H1 (cell line): Measurements from ENCODE around the gene NME1. TPM values are rescaled to one million over a fixed set of nuclear protein-coding genes. Genes with fewer than 3 reads are reported as not detected.

ENCODE experiments used
- CTCF ChIA-PET: fragments of 300-600 bp; sonication (Branson Sonifier 250); formaldehyde crosslinking; loops from one replicate; lab custom pipeline; 2021; ENCODE audit not compliant: partially characterized antibody; lab: Charles Lee
- POLR2A ChIA-PET: fragments of 300-600 bp; sonication (Branson Sonifier 250); formaldehyde crosslinking; loops from one replicate; lab custom pipeline; 2021; ENCODE audit warnings: inconsistent platforms; ENCODE audit not compliant: partially characterized antibody; lab: Charles Lee
- DNase-seq, 2 experiments: peaks; one replicate each; pipeline versions ENCODE4 v3.0.0 to v3.0.0-alpha.2; 2010 to 2022; ENCODE audit warnings: low spot score in 2 of 2, low read depth in 1 of 2, mixed read lengths in 1 of 2
- FAIRE-seq: peaks from 2 replicates; lab custom pipeline; 2011; peaks lifted over from hg19 to GRCh38; lab: Jason Lieb, UNC
- H2AFZ ChIP-seq: 2 replicates; pipeline ENCODE4 v1.8.1; 2012; ENCODE audit warnings: low read length, inconsistent platforms
- H2AK5ac ChIP-seq: 2 replicates; pipeline ENCODE4 v1.6.1; 2013; ENCODE audit warnings: low read depth, low read length
- H2BK120ac ChIP-seq: replicated peaks from 2 replicates; pipeline ENCODE3; 2013; ENCODE audit warnings: low read depth, low read length, inconsistent platforms
- H2BK12ac ChIP-seq: 2 replicates; pipeline ENCODE4 v1.6.1; 2013; ENCODE audit warnings: low read depth, low read length
- H2BK15ac ChIP-seq: 2 replicates; pipeline ENCODE4 v1.6.1; 2013; ENCODE audit warnings: low read length
- H2BK20ac ChIP-seq: 2 replicates; pipeline ENCODE4 v1.6.1; 2013; ENCODE audit warnings: low read length
- H2BK5ac ChIP-seq: 2 replicates; pipeline ENCODE4 v1.6.1; 2013; ENCODE audit warnings: low read depth, low read length
- H3K14ac ChIP-seq: 2 replicates; pipeline ENCODE4 v1.6.1; 2013; ENCODE audit warnings: inconsistent platforms; ENCODE audit not compliant: insufficient read length
- H3K18ac ChIP-seq: 2 replicates; pipeline ENCODE4 v1.6.1; 2013; ENCODE audit warnings: low read length; ENCODE audit errors: extremely low read depth
- H3K23ac ChIP-seq: 2 replicates; pipeline ENCODE4 v1.6.1; 2013; ENCODE audit warnings: inconsistent platforms; ENCODE audit not compliant: insufficient read length
- H3K23me2 ChIP-seq: 2 replicates; pipeline ENCODE4 v1.6.1; 2013; ENCODE audit warnings: low read depth, low read length
- H3K27ac ChIP-seq: 2 replicates; pipeline ENCODE4 v1.6.1; 2011; ENCODE audit warnings: low read depth, low read length, inconsistent platforms
- H3K27me3 ChIP-seq, 4 experiments: replicated peaks in 1 of 4; 1 replicate in 1 of 4; 2 replicates in 3 of 4; pipeline versions ENCODE4 v1.6.1 to v1.8.1; 2011 to 2013; ENCODE audit warnings: low read length in 3 of 4, mild to moderate bottlenecking in 3 of 4, inconsistent platforms in 2 of 4, mixed read lengths in 2 of 4, moderate library complexity in 1 of 4; ENCODE audit not compliant: control insufficient read depth in 3 of 4, insufficient read depth in 3 of 4; ENCODE audit errors: extremely low read depth in 1 of 4
- H3K36me3 ChIP-seq, 4 experiments: 2 replicates each; pipeline versions ENCODE4 v1.6.1 to v1.8.1; 2011 to 2013; ENCODE audit warnings: mild to moderate bottlenecking in 4 of 4, low read length in 3 of 4, moderate library complexity in 2 of 4, control low read depth in 1 of 4, inconsistent platforms in 1 of 4; ENCODE audit not compliant: insufficient read depth in 4 of 4, control insufficient read depth in 2 of 4
- H3K4ac ChIP-seq: replicated peaks from 2 replicates; pipeline ENCODE3; 2013; ENCODE audit warnings: low read length, low read depth, mixed read lengths, inconsistent platforms; ENCODE audit not compliant: insufficient read length
- H3K4me1 ChIP-seq, 4 experiments: replicated peaks in 1 of 4; 1 replicate in 1 of 4; 2 replicates in 3 of 4; pipeline versions ENCODE4 v1.6.1 to v1.8.1; 2011 to 2013; ENCODE audit warnings: low read length in 3 of 4, inconsistent platforms in 2 of 4, mixed read lengths in 1 of 4; ENCODE audit not compliant: insufficient read depth in 4 of 4, control insufficient read depth in 3 of 4
- H3K4me2 ChIP-seq, 2 experiments: 2 replicates each; pipeline versions ENCODE4 v1.6.1 to v1.8.1; 2011 to 2013; ENCODE audit warnings: low read depth in 2 of 2, low read length in 2 of 2, control low read depth in 1 of 2, inconsistent platforms in 1 of 2, mild to moderate bottlenecking in 1 of 2; ENCODE audit not compliant: insufficient read depth in 1 of 2
- H3K4me3 ChIP-seq, 4 experiments: fragments of 200-600, 300-600 bp in 1 of 4; sonication (generic), shearing (Covaris generic), sonication (Bioruptor Twin) in 1 of 4; 2 replicates each; pipeline versions ENCODE4 v1.5.1 to v1.8.1; 2011 to 2016; ENCODE audit warnings: low read length in 4 of 4, low read depth in 3 of 4, control low read depth in 2 of 4, inconsistent platforms in 2 of 4, mild to moderate bottlenecking in 2 of 4, mixed read lengths in 1 of 4, moderate library complexity in 1 of 4; ENCODE audit not compliant: insufficient read depth in 2 of 4; ENCODE audit errors: extremely low read depth in 1 of 4
- H3K56ac ChIP-seq: replicated peaks from 2 replicates; pipeline ENCODE3; 2013; ENCODE audit warnings: low read depth, mild to moderate bottlenecking, mixed read lengths, low read length, inconsistent platforms; ENCODE audit not compliant: insufficient read length
- H3K79me1 ChIP-seq: 2 replicates; pipeline ENCODE4 v1.6.1; 2013; ENCODE audit warnings: low read depth, low read length, control low read depth
- H3K79me2 ChIP-seq, 2 experiments: 2 replicates each; pipeline versions ENCODE4 v1.6.1 to v1.8.1; 2012 to 2013; ENCODE audit warnings: low read length in 2 of 2, mild to moderate bottlenecking in 2 of 2, inconsistent platforms in 1 of 2; ENCODE audit not compliant: insufficient read depth in 2 of 2, control insufficient read depth in 1 of 2
- H3K9ac ChIP-seq, 4 experiments: replicated peaks in 1 of 4; 1 replicate in 1 of 4; 2 replicates in 3 of 4; pipeline versions ENCODE4 v1.6.1 to v1.8.1; 2011 to 2013; ENCODE audit warnings: low read depth in 3 of 4, low read length in 3 of 4, control low read depth in 2 of 4, mild to moderate bottlenecking in 2 of 4, moderate library complexity in 2 of 4, inconsistent platforms in 1 of 4; ENCODE audit errors: extremely low read depth in 1 of 4
- H3K9me3 ChIP-seq, 2 experiments: 2 replicates each; pipeline versions ENCODE4 v1.6.1 to v1.8.1; 2012 to 2013; ENCODE audit warnings: mild to moderate bottlenecking in 2 of 2, moderate library complexity in 2 of 2, control low read depth in 1 of 2, inconsistent platforms in 1 of 2, low read depth in 1 of 2, low read length in 1 of 2, mixed read lengths in 1 of 2; ENCODE audit not compliant: insufficient read depth in 2 of 2
- H4K20me1 ChIP-seq, 2 experiments: replicated peaks in 1 of 2; 2 replicates each; pipeline versions ENCODE3 to v1.8.1; 2011 to 2013; ENCODE audit warnings: inconsistent platforms in 2 of 2, low read length in 2 of 2, mild to moderate bottlenecking in 1 of 2; ENCODE audit not compliant: insufficient read depth in 2 of 2, control insufficient read depth in 1 of 2
- H4K5ac ChIP-seq: 2 replicates; pipeline ENCODE4 v1.6.1; 2013; ENCODE audit warnings: low read length, low read depth, mixed read lengths, inconsistent platforms; ENCODE audit not compliant: insufficient read length
- H4K8ac ChIP-seq: 2 replicates; pipeline ENCODE4 v1.8.0; 2013; ENCODE audit warnings: mild to moderate bottlenecking, moderate library complexity, low read length, inconsistent platforms; ENCODE audit not compliant: insufficient read depth; ENCODE audit errors: extremely low read depth
- H4K91ac ChIP-seq: replicated peaks from 2 replicates; pipeline ENCODE3; 2013; ENCODE audit warnings: low read length, mixed read lengths, inconsistent platforms; ENCODE audit not compliant: insufficient read length
- ASH2L ChIP-seq: fragments of 200-600, 300-600 bp; sonication (generic); IDR thresholded peaks from one replicate; pipeline ENCODE4 v1.7.1; 2017; ENCODE audit warnings: low read length
- BCL11A ChIP-seq, 2 experiments: IDR thresholded peaks; one replicate each; pipeline ENCODE4 v1.6.1; 2011; ENCODE audit warnings: low read depth in 2 of 2, low read length in 2 of 2, mild to moderate bottlenecking in 2 of 2
- EP300 ChIP-seq, 2 experiments: IDR thresholded peaks; 1 replicate in 1 of 2; 2 replicates in 1 of 2; pipeline ENCODE4 v1.6.1; 2011 to 2012; ENCODE audit warnings: low read depth in 2 of 2, low read length in 2 of 2, mild to moderate bottlenecking in 2 of 2, borderline replicate concordance in 1 of 2, inconsistent platforms in 1 of 2, moderate library complexity in 1 of 2
- GTF2F1 ChIP-seq: IDR thresholded peaks from 2 replicates; pipeline ENCODE4 v1.6.1; 2012; ENCODE audit warnings: low read depth, low read length, improper control_type of control experiment, borderline replicate concordance
- JUN ChIP-seq: IDR thresholded peaks from 2 replicates; pipeline ENCODE4 v1.6.1; 2011; ENCODE audit warnings: low read depth, mild to moderate bottlenecking, improper control_type of control experiment, low read length
- JUND ChIP-seq: IDR thresholded peaks from 2 replicates; pipeline ENCODE4 v1.6.1; 2011; ENCODE audit warnings: mild to moderate bottlenecking, improper control_type of control experiment, low read length
- NRF1 ChIP-seq: IDR thresholded peaks from 2 replicates; pipeline ENCODE4 v1.6.1; 2011; ENCODE audit warnings: mild to moderate bottlenecking, low read depth, low read length, improper control_type of control experiment
- RBBP5 ChIP-seq: IDR thresholded peaks from 2 replicates; pipeline ENCODE4 v1.7.1; 2012; ENCODE audit warnings: low read depth, mild to moderate bottlenecking, inconsistent platforms, low read length, moderate library complexity, borderline replicate concordance
- WGBS, 2 experiments: shearing (Covaris generic) in 1 of 2; methylation state at CpG; one replicate each; pipeline versions ENCODE4 v1.1.6 to v1.1.7; 2013 to 2015; ENCODE audit warnings: low lambda C conversion rate in 2 of 2, mixed read lengths in 2 of 2, inconsistent platforms in 1 of 2, low coverage in 1 of 2, missing lambda C conversion rate in 1 of 2; ENCODE audit not compliant: insufficient replicate concordance in 2 of 2, insufficient coverage in 1 of 2, insufficient read length in 1 of 2; ENCODE audit errors: extremely low coverage in 1 of 2, missing lambda C conversion rate in 1 of 2; 5-methylcytosine and 5-hydroxymethylcytosine counted together
- polyA plus RNA-seq, 7 experiments: library from polyadenylated mRNA; depleted of rRNA in 3 of 7; stranded (reverse) in 5 of 7; unstranded in 2 of 7; fragments of >200 nt in 5 of 7; fragments of 200-250 nt in 2 of 7; gene quantifications; 1 replicate in 5 of 7; 2 replicates in 1 of 7; 4 replicates in 1 of 7; pipeline versions ENCODE4 v1.2.1 to v1.2.3, GENCODE V29; 2011 to 2013; ENCODE audit warnings: missing spikeins in 2 of 7, mixed read lengths in 2 of 7
- total RNA-seq: library from RNA; stranded (reverse); fragmentation: NEBNext Ultra II Directional; extraction: Animal tissue kit (Norgen Biotek cat#: 25700); gene quantifications from 2 replicates; pipeline ENCODE4 v1.2.1, GENCODE V29; 2021
- TF ChIP-seq, protein P1 (sequence below): IDR thresholded peaks from 2 replicates; pipeline ENCODE4 v1.6.1; 2011; ENCODE audit warnings: low read length, improper control_type of control experiment

Gene NME1
- total and polyA plus RNA-seq, 2 of the 8 experiments (the other 6 are each of a cell fraction or from before 2014, with no cell fraction given): 307 to 380 TPM

DNA sequence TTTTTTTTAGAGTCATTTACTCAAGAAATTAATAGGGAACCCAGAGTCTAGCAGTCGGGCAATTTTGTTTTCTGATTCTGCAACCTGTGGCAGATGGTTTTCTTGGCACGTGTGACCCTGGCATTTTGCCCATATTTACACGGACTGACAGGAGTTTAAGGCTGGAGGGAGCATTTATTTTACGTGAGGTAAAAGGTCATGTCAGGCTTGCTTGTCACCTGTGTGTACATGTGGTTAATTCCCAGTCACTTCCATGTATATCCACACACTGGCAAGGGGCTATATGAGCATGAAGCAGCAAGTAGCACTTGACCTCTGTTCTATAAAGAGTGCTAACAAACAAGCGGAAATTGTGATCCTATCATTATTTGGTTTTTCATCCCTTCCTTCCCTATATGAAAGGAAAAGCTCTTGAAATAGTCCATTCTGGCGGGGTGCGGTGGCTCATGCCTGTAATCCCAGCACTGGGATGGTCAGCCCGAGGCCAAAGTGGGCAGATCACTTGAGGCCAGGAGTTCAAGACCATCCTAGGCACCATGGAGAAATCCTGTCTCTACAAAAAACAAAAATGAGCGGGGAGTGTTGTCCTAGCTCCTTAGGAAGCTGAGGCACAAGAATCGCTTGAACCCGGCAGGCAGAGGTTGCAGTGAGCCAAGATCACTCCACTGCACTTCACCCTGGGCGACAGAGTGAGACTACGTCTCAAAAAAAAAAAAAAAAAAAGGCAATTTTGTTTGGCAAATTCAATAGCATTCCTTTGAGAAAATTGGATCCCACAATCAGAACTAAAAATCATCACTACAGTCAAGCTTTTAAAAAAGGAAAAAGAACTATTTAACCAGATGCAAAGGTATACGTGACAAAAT lies 34.8 kb upstream of the NME1 start:
- no peak overlapping the region for H4K5ac ChIP-seq
- no peak overlapping the region for H3K27ac ChIP-seq
- peaks cover 0 to 5% (median 4%) of the 10 kb centered on the region in 4 experiments; a peak in 4 of 7 replicates for H3K4me1 ChIP-seq
- TF ChIP-seq EP300 (IDR thresholded peaks at IDR 0.05; ENCODE audit: borderline replicate concordance in 1 of 2, low read depth in 2 of 2, low read length in 2 of 2) (no peak), JUN (no peak), ASH2L (no peak), NRF1 (no peak), BCL11A (IDR thresholded peaks at IDR 0.05; ENCODE audit: low read depth in 2 of 2, low read length in 2 of 2) (no peak), GTF2F1 (no peak), JUND (no peak), RBBP5 (no peak)
- TF ChIP-seq, protein P1, sequence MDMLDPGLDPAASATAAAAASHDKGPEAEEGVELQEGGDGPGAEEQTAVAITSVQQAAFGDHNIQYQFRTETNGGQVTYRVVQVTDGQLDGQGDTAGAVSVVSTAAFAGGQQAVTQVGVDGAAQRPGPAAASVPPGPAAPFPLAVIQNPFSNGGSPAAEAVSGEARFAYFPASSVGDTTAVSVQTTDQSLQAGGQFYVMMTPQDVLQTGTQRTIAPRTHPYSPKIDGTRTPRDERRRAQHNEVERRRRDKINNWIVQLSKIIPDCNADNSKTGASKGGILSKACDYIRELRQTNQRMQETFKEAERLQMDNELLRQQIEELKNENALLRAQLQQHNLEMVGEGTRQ: no peak

More for the DNA sequence above, 34.8 kb upstream of the NME1 start:
- H2BK12ac ChIP-seq: no peak overlapping the region
- ChIA-PET CTCF (interaction anchor here (0.6 to 1.4 kb wide), 7 partner anchors 17 to 118 kb away, joined by 3 to 4 read pairs (median 3); no protein-coding TSS in a partner anchor), POLR2A (interaction anchor here (0.9 to 1.9 kb wide), 2 partner anchors 9 to 12 kb away, joined by 3 to 6 read pairs; no protein-coding TSS in a partner anchor)
- no peak overlapping the region for H2AFZ ChIP-seq
- H3K36me3 ChIP-seq: no peaks in the 10 kb centered on the region
- H2BK120ac ChIP-seq: no peak overlapping the region
- no peak overlapping the region for H2BK20ac ChIP-seq
- no peak overlapping the region for H2BK5ac ChIP-seq
- H3K56ac ChIP-seq: no peak overlapping the region
- H3K23ac ChIP-seq: no peak overlapping the region
- no peak overlapping the region for H3K9ac ChIP-seq
- no peak overlapping the region for H2BK15ac ChIP-seq
- H3K4ac ChIP-seq: no peak overlapping the region
- no peak overlapping the region for H3K14ac ChIP-seq
- peaks cover 7% of the 10 kb centered on the region; the same call in 1 of the 2 replicates for H3K79me1 ChIP-seq
- H3K23me2 ChIP-seq: peaks cover 11% of the 10 kb centered on the region
- H3K27me3 ChIP-seq: no peaks in the 10 kb centered on the region
- peaks cover 5 to 15% of the 10 kb centered on the region in 2 experiments for H4K20me1 ChIP-seq
- H3K4me3 ChIP-seq: peak overlapping the region in 1 of 4 experiments; percentile 100; a peak in 2 of 8 replicates
- FAIRE-seq: no peak
- no peak overlapping the region for H3K18ac ChIP-seq
- H4K91ac ChIP-seq: no peak overlapping the region
- H3K9me3 ChIP-seq: no peaks in the 10 kb centered on the region
- no peak for DNase-seq
- H4K8ac ChIP-seq: no peak overlapping the region
- peak overlapping the region; percentile 84 to 93; a peak in 2 of 4 replicates for H3K4me2 ChIP-seq
- no peak overlapping the region for H2AK5ac ChIP-seq
- WGBS, 2 experiments: 83% methylated on average over 13 of the region's 14 CpGs; no CpG with 5 or more reads in 1 of the 2 experiments
- H3K79me2 ChIP-seq: peaks cover 0 to 57% of the 10 kb centered on the region in 2 experiments; a peak in 2 of 4 replicates
